ENCODE data around the gene SLC25A26.

DNA sequence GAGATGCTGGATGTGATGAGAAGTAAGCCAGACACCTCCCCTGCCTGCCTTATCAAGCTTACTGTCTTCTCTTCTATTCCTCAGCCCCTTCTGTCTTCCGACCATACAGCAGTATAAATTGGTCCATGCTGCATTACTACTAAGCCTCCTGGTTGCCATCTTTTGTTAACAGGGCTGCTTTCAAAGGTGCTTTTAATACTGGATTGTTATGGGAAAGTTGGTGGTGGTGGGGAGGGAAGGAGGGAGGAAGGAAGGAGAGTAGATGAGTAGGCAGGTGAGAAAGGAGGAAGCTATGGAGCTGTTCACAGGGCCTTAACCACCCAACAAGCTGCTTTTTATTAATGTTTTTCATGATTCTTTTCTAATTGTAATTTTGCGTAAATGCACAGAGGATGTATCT lies 114.9 kb downstream of the SLC25A26 start:
- TF ChIP-seq POLR2A (IDR thresholded peaks at IDR 0.05) (no peak), EP300 (IDR thresholded peaks at IDR 0.05) (no peak)
- TF ChIP-seq, protein P1, sequence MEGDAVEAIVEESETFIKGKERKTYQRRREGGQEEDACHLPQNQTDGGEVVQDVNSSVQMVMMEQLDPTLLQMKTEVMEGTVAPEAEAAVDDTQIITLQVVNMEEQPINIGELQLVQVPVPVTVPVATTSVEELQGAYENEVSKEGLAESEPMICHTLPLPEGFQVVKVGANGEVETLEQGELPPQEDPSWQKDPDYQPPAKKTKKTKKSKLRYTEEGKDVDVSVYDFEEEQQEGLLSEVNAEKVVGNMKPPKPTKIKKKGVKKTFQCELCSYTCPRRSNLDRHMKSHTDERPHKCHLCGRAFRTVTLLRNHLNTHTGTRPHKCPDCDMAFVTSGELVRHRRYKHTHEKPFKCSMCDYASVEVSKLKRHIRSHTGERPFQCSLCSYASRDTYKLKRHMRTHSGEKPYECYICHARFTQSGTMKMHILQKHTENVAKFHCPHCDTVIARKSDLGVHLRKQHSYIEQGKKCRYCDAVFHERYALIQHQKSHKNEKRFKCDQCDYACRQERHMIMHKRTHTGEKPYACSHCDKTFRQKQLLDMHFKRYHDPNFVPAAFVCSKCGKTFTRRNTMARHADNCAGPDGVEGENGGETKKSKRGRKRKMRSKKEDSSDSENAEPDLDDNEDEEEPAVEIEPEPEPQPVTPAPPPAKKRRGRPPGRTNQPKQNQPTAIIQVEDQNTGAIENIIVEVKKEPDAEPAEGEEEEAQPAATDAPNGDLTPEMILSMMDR (IDR thresholded peaks at IDR 0.05) = no peak

Data from tibial nerve (tissue), 4 donors.